DOHH2 (cell line): ENCODE measurements around the gene COL17A1.

Source experiments
- H3F3A ChIP-seq: fragments of 200-600 bp; sonication (generic), shearing (Covaris generic); 2 replicates; pipeline ENCODE4 v1.6.0; 2016; ENCODE audit warnings: antibody characterized with exemption, mild to moderate bottlenecking; ENCODE audit not compliant: control insufficient read depth, insufficient read depth
- H3K27ac ChIP-seq: fragments of 200-600 bp; sonication (generic); 2 replicates; pipeline ENCODE4 v1.5.1; 2014; ENCODE audit warnings: low read depth, mild to moderate bottlenecking, low read length, moderate library complexity
- H3K27me3 ChIP-seq: fragments of 200-600 bp; sonication (generic); 2 replicates; pipeline ENCODE4 v1.6.1; 2014; ENCODE audit warnings: mild to moderate bottlenecking, low read length, mixed read lengths; ENCODE audit not compliant: control insufficient read depth
- H3K36me3 ChIP-seq: fragments of 200-600 bp; sonication (generic); 2 replicates; pipeline ENCODE4 v1.6.1; 2014; ENCODE audit warnings: mild to moderate bottlenecking, low read length, moderate library complexity, mixed read lengths; ENCODE audit not compliant: control insufficient read depth
- H3K4me1 ChIP-seq: fragments of 200-600 bp; sonication (generic); 2 replicates; pipeline ENCODE4 v1.6.1; 2014; ENCODE audit warnings: mild to moderate bottlenecking, low read length, mixed read lengths; ENCODE audit not compliant: control insufficient read depth
- H3K4me2 ChIP-seq: fragments of 200-600 bp; sonication (generic); 2 replicates; pipeline ENCODE4 v1.6.0; 2014; ENCODE audit warnings: mild to moderate bottlenecking, low read length, moderate library complexity
- H3K4me3 ChIP-seq: fragments of 200-600 bp; sonication (generic); 2 replicates; pipeline ENCODE4 v1.5.1; 2014; ENCODE audit warnings: mild to moderate bottlenecking, low read length, mixed read lengths
- H3K79me2 ChIP-seq: fragments of 200-600 bp; sonication (generic); 2 replicates; pipeline ENCODE4 v1.6.1; 2014; ENCODE audit warnings: mild to moderate bottlenecking, low read length, mixed read lengths; ENCODE audit not compliant: control insufficient read depth
- H3K9me2 ChIP-seq: fragments of 200-600 bp; sonication (generic); replicated peaks from 2 replicates; pipeline ENCODE4 v1.6.1; 2014; ENCODE audit warnings: mild to moderate bottlenecking, low read length, mixed read lengths; ENCODE audit not compliant: control insufficient read depth
- H3K9me3 ChIP-seq: fragments of 200-600 bp; sonication (generic); 2 replicates; pipeline ENCODE4 v1.6.1; 2014; ENCODE audit warnings: antibody characterized with exemption, low read length, mixed read lengths; ENCODE audit not compliant: control insufficient read depth, insufficient read depth
- H4K20me1 ChIP-seq: fragments of 200-600 bp; sonication (generic); 2 replicates; pipeline ENCODE4 v1.6.0; 2014; ENCODE audit warnings: low read depth, mild to moderate bottlenecking, antibody characterized with exemption, low read length, moderate library complexity; ENCODE audit not compliant: control insufficient read depth, insufficient read depth
- EZH2phosphoT487 ChIP-seq: fragments of 200-600 bp; sonication (generic); IDR thresholded peaks from 2 replicates; pipeline ENCODE4 v1.6.1; 2017; ENCODE audit warnings: borderline replicate concordance, mild to moderate bottlenecking, antibody characterized with exemption, low read length, moderate library complexity, mixed read lengths
- TF ChIP-seq, protein P1 (sequence below): fragments of 200-600 bp; sonication (generic); IDR thresholded peaks from one replicate; pipeline ENCODE4 v1.5.1; 2014; ENCODE audit warnings: antibody characterized with exemption, mild to moderate bottlenecking, low read depth, low read length; ENCODE audit not compliant: poor library complexity, severe bottlenecking

COL17A1 gene

DNA sequence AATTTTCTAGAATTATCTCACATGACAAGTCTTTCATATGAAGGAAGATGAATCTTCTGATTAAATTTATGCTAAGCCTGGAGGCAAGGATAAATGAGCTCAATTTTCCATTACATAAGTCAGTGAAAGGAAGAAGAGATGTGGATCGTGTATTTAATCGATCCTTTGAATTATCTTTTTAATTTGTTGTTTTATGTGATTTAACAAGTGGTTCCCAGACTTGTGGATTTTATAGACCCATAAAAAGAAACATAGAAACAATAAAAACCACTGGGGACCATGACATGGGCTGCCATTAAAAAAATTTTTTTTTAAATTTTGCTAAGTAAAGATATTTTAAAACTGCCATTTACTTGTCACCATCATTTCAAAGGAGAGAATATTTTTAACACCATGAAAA is 73.8 kb downstream of the COL17A1 start:
- Histone ChIP-seq H4K20me1 (no peaks in the 10 kb centered on the region), H3K9me3 (no peaks in the 10 kb centered on the region), H3K4me2 (no peak overlapping the region), H3K27me3 (no peaks in the 10 kb centered on the region), H3K4me1 (no peaks in the 10 kb centered on the region), H3K79me2 (no peaks in the 10 kb centered on the region), H3K4me3 (no peak overlapping the region), H3K36me3 (peaks cover 18% of the 10 kb centered on the region), H3K9me2 (no peaks in the 10 kb centered on the region), H3K27ac (no peak overlapping the region), H3F3A (peaks cover 2% of the 10 kb centered on the region; the same call in 1 of the 2 replicates)
- TF ChIP-seq EZH2phosphoT487 = no peak
- TF ChIP-seq, protein P1, sequence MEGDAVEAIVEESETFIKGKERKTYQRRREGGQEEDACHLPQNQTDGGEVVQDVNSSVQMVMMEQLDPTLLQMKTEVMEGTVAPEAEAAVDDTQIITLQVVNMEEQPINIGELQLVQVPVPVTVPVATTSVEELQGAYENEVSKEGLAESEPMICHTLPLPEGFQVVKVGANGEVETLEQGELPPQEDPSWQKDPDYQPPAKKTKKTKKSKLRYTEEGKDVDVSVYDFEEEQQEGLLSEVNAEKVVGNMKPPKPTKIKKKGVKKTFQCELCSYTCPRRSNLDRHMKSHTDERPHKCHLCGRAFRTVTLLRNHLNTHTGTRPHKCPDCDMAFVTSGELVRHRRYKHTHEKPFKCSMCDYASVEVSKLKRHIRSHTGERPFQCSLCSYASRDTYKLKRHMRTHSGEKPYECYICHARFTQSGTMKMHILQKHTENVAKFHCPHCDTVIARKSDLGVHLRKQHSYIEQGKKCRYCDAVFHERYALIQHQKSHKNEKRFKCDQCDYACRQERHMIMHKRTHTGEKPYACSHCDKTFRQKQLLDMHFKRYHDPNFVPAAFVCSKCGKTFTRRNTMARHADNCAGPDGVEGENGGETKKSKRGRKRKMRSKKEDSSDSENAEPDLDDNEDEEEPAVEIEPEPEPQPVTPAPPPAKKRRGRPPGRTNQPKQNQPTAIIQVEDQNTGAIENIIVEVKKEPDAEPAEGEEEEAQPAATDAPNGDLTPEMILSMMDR = no peak

DNA sequence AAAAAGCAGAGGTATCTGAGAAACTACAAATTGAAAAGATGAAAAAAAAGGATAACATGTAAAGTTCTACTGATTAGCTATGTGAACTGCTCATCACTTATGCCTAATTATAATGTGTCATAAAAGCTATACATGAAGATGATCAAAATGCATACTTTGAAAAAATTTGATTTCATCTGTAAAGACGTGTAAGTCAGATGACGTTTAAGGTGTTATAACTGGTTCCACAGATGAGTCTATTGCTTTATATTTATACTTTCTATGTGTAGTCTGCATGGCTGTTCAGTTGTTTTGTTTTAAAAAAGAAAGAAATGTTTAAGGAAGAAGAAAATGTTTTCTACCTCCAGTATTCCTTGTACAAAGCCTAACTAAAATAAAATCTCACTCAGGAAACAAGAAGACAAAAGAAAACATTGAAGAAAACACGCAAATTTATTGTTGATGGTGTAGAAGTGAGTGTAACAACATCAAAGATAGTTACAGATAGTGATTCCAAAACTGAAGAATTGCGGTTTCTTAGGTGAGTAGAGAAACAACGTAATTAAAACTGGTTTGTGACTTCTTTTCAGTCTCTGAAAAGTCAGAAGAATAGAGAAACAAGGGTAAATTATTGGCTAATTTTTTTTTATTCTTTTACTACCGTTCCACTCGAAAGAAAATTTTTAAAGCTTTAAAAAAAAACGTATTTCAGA is 80.4 kb downstream of the COL17A1 start:
- H3K4me2 ChIP-seq = no peak overlapping the region
- H3K4me3 ChIP-seq = no peak overlapping the region
- peaks cover 2% of the 10 kb centered on the region for H3F3A ChIP-seq
- no peaks in the 10 kb centered on the region for H3K9me2 ChIP-seq
- no peak for TF ChIP-seq EZH2phosphoT487
- TF ChIP-seq, protein P1 = no peak
- no peaks in the 10 kb centered on the region for H4K20me1 ChIP-seq
- no peaks in the 10 kb centered on the region for H3K9me3 ChIP-seq
- H3K27ac ChIP-seq = no peak overlapping the region
- no peaks in the 10 kb centered on the region for H3K27me3 ChIP-seq
- H3K36me3 ChIP-seq = peaks cover 48% of the 10 kb centered on the region
- H3K4me1 ChIP-seq = no peaks in the 10 kb centered on the region
- H3K79me2 ChIP-seq = no peaks in the 10 kb centered on the region

DNA sequence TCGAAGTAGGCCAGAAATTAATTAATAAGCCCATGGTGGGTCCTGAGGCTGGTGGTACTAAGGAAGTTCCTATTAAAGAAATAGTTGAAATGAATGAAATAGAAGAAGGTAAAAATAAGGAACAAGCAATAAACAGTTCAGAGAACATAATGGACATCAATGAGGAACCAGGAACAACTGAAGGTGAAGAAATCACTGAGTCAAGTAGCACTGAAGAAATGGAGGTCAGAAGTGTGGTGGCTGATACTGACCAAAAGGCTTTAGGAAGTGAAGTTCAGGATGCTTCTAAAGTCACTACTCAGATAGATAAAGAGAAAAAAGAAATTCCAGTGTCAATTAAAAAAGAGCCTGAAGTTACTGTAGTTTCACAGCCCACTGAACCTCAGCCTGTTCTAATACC is 82.8 kb downstream of the COL17A1 start:
- no peak overlapping the region for H3K27ac ChIP-seq
- no peaks in the 10 kb centered on the region for H3K4me1 ChIP-seq
- H3K79me2 ChIP-seq = no peaks in the 10 kb centered on the region
- peaks cover 1% of the 10 kb centered on the region for H3F3A ChIP-seq
- H3K9me2 ChIP-seq = no peaks in the 10 kb centered on the region
- no peak overlapping the region for H3K4me3 ChIP-seq
- no peaks in the 10 kb centered on the region for H3K9me3 ChIP-seq
- H3K36me3 ChIP-seq = peaks cover 60% of the 10 kb centered on the region
- no peaks in the 10 kb centered on the region for H4K20me1 ChIP-seq
- no peak overlapping the region for H3K4me2 ChIP-seq
- TF ChIP-seq, protein P1 = no peak
- TF ChIP-seq EZH2phosphoT487 = no peak
- H3K27me3 ChIP-seq = no peaks in the 10 kb centered on the region
